Stimulated activated CD4-positive, alpha-beta T cell treated with anti-CD3 and anti-CD28 coated beads, Interleukin-4, amount 100 ng/mL, for 1 hour (primary cell): ENCODE results near the gene DHDH.
A peak's percentile ranks its signal among the peaks of the same experiment; 100 is the strongest.

Experiments
- DNase-seq: peaks from one replicate; pipeline ENCODE4 v3.0.0-alpha.2; 2020

The DHDH gene

GRCh38 chr19:48967346-48968178 lies 34.1 kb downstream of the DHDH start:
- DNase-seq = no peak

GRCh38 chr19:48968179-48968661 lies 34.7 kb downstream of the DHDH start:
- DNase-seq = no peak

GRCh38 chr19:48968813-48969218 lies 35.3 kb downstream of the DHDH start:
- DNase-seq = no peak

- no peak for DNase-seq
Measured at GRCh38 chr19:48969276-48970138, 36.0 kb downstream of the DHDH start.

- no peak for DNase-seq
Measured at GRCh38 chr19:48970139-48970766, 36.8 kb downstream of the DHDH start.

- DNase-seq = peak; percentile 89
Measured at GRCh38 chr19:48970923-48971395, 37.5 kb downstream of the DHDH start.

GRCh38 chr19:48975947-48976847 lies 42.7 kb downstream of the DHDH start:
- DNase-seq = peak; percentile 43

GRCh38 chr19:48977061-48977460 lies 43.6 kb downstream of the DHDH start:
- no peak for DNase-seq

GRCh38 chr19:48982280-48982679 lies 48.8 kb downstream of the DHDH start:
- DNase-seq = no peak

GRCh38 chr19:48985711-48986110 lies 52.2 kb downstream of the DHDH start:
- DNase-seq = no peak

- DNase-seq = no peak
Measured at GRCh38 chr19:48986211-48986610, 52.7 kb downstream of the DHDH start.

GRCh38 chr19:48987323-48987722 lies 53.8 kb downstream of the DHDH start:
- no peak for DNase-seq

- no peak for DNase-seq
Measured at GRCh38 chr19:48988286-48988685, 54.8 kb downstream of the DHDH start.

GRCh38 chr19:48988860-48989259 lies 55.4 kb downstream of the DHDH start:
- DNase-seq = no peak

- no peak for DNase-seq
Measured at GRCh38 chr19:48989701-48990291, 56.3 kb downstream of the DHDH start.

- no peak for DNase-seq
Measured at GRCh38 chr19:48990400-48990799, 56.9 kb downstream of the DHDH start.

- DNase-seq = no peak
Measured at GRCh38 chr19:48991011-48991609, 57.6 kb downstream of the DHDH start.

GRCh38 chr19:48991873-48992580 lies 58.5 kb downstream of the DHDH start:
- no peak for DNase-seq

GRCh38 chr19:48992581-48993174 lies 59.2 kb downstream of the DHDH start:
- peak; percentile 26 for DNase-seq
